ENCODE results near the gene GPRC5D.

Gene GPRC5D

DNA sequence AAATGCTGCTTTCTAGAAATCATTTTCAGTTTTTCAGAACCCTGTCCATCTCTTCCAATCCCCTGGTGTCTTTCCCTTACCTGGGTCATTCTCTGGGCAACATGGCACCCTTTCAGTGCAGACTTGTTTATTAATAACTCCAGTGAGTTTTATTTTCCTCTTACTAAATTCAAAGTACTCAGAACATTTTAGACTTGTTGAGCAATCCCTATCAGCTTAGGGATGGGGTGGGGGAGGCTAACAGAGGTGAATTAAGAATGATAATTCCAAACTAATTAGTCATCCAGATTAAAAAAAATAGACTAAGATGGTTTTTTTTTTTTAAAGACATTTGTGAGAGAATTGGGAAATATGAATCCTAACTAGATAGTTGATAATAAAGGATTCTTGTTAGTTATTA is 49.9 kb downstream of the GPRC5D start:
- H3K27ac ChIP-seq (ENCODE audit: low read length, poor library complexity, severe bottlenecking), result peak overlapping the region; percentile 49
- H2BK120ac ChIP-seq (ENCODE audit: low read depth, low read length), result peak overlapping the region; percentile 80
- no peak overlapping the region for H3K23ac ChIP-seq (ENCODE audit: low read length in 2 of 2)

DNA sequence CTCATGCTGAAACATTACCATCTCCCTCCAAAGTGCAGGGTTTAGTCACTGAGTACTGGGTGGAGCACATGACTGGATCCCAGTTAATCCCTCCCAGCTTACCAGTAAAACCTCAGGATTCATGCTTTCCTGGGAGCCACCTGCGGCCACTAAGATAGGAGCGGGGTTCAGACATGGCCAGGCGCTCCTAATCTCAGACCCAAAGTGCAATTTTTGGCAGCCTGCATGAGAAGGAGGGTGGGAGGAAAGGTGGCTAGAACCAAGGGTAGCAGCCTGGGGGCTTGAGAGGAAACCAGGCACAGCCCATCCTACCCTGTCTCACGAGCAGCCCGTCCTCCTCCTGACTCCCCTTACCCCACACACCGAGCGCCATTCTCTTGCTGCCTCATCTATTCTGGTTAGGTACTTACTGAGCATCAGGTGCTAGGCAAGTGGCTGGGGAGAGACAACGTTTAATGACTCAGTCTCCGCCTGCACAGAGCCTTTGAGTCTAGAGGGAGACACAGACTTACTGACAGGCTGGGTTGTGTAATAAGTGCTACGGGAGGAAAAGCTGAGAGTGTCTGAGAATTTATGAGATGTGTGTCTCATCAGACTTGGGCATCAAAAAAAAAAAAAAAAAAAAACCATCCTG is 50.7 kb downstream of the GPRC5D start:
- 32% methylated on average over 10 of the region's 10 CpGs for WGBS
- peak overlapping the region; percentile 97 to 98 for H2BK12ac ChIP-seq (ENCODE audit: low read length in 2 of 2)
- H3K14ac ChIP-seq (ENCODE audit: low read length in 2 of 2), result peak overlapping the region in 1 of 2 experiments; percentile 74
- H2BK5ac ChIP-seq (ENCODE audit: low read depth, low read length, poor library complexity, severe bottlenecking), result peak overlapping the region; percentile 63
- H3K79me1 ChIP-seq (replicated peaks; ENCODE audit: low read length, poor library complexity, severe bottlenecking), result peaks cover 22% of the 10 kb centered on the region
- peak overlapping the region; percentile 15 to 95 for H3K4ac ChIP-seq (ENCODE audit: low read depth in 1 of 2, low read length in 2 of 2)
- DNase-seq, result peak; percentile 98
- no peak overlapping the region for H3K4me2 ChIP-seq (ENCODE audit: low read length, poor library complexity, severe bottlenecking)
- H3K23ac ChIP-seq (ENCODE audit: low read length in 2 of 2), result no peak overlapping the region
- no peaks in the 10 kb centered on the region for H3K9me3 ChIP-seq (ENCODE audit: control insufficient read depth, low read length)
- H2BK15ac ChIP-seq (ENCODE audit: low read depth, poor library complexity, severe bottlenecking), result peak overlapping the region; percentile 99
- H3K4me3 ChIP-seq (ENCODE audit: insufficient read depth in 1 of 2, low read depth in 1 of 2, low read length in 2 of 2), result peak overlapping the region in 1 of 2 experiments; percentile 71
- H3K4me1 ChIP-seq (ENCODE audit: control insufficient read depth, insufficient read depth, low read depth, low read length), result peaks cover 24% of the 10 kb centered on the region
- peak overlapping the region; percentile 43 for H2AK5ac ChIP-seq (ENCODE audit: low read length, severe bottlenecking)
- H4K8ac ChIP-seq (ENCODE audit: low read length), result peak overlapping the region; percentile 78
- H4K91ac ChIP-seq (ENCODE audit: low read length), result peak overlapping the region; percentile 67
- peak overlapping the region; percentile 91 for H3K9ac ChIP-seq (ENCODE audit: low read length)
- no peak overlapping the region for H2AFZ ChIP-seq (ENCODE audit: low read depth, low read length)
- peak overlapping the region; percentile 54 for H2BK120ac ChIP-seq (ENCODE audit: low read depth, low read length)
- H3K27ac ChIP-seq (ENCODE audit: low read length, poor library complexity, severe bottlenecking), result peak overlapping the region; percentile 49
- no peaks in the 10 kb centered on the region for H3K36me3 ChIP-seq (ENCODE audit: control insufficient read depth in 1 of 2, insufficient read depth in 2 of 2, low read depth in 1 of 2, low read length in 2 of 2)
- peak overlapping the region; percentile 82 to 95 for H3K18ac ChIP-seq (ENCODE audit: low read depth in 1 of 2, low read length in 2 of 2)
- no peaks in the 10 kb centered on the region for H3K27me3 ChIP-seq (ENCODE audit: control insufficient read depth in 1 of 2, insufficient read depth in 1 of 2, low read length in 2 of 2)

More for the DNA sequence above, 49.9 kb downstream of the GPRC5D start:
- H2AFZ ChIP-seq (ENCODE audit: low read depth, low read length), result no peak overlapping the region
- H2BK15ac ChIP-seq (ENCODE audit: low read depth, poor library complexity, severe bottlenecking), result no peak overlapping the region
- no peak overlapping the region for H3K18ac ChIP-seq (ENCODE audit: low read depth in 1 of 2, low read length in 2 of 2)
- H2BK5ac ChIP-seq (ENCODE audit: low read depth, low read length, poor library complexity, severe bottlenecking), result no peak overlapping the region
- H2BK12ac ChIP-seq (ENCODE audit: low read length in 2 of 2), result no peak overlapping the region
- no peaks in the 10 kb centered on the region for H3K9me3 ChIP-seq (ENCODE audit: control insufficient read depth, low read length)
- H3K9ac ChIP-seq (ENCODE audit: low read length), result peak overlapping the region; percentile 91
- peaks cover 20% of the 10 kb centered on the region for H3K4me1 ChIP-seq (ENCODE audit: control insufficient read depth, insufficient read depth, low read depth, low read length)
- peaks cover 22% of the 10 kb centered on the region for H3K79me1 ChIP-seq (replicated peaks; ENCODE audit: low read length, poor library complexity, severe bottlenecking)
- H4K91ac ChIP-seq (ENCODE audit: low read length), result no peak overlapping the region
- no peaks in the 10 kb centered on the region for H3K36me3 ChIP-seq (ENCODE audit: control insufficient read depth in 1 of 2, insufficient read depth in 2 of 2, low read depth in 1 of 2, low read length in 2 of 2)
- peak overlapping the region in 1 of 2 experiments; percentile 71 for H3K4me3 ChIP-seq (ENCODE audit: insufficient read depth in 1 of 2, low read depth in 1 of 2, low read length in 2 of 2)
- H3K14ac ChIP-seq (ENCODE audit: low read length in 2 of 2), result no peak overlapping the region
- no peak overlapping the region for H3K4me2 ChIP-seq (ENCODE audit: low read length, poor library complexity, severe bottlenecking)
- no peak for DNase-seq
- H4K8ac ChIP-seq (ENCODE audit: low read length), result no peak overlapping the region
- H3K27me3 ChIP-seq (ENCODE audit: control insufficient read depth in 1 of 2, insufficient read depth in 1 of 2, low read length in 2 of 2), result no peaks in the 10 kb centered on the region
- H2AK5ac ChIP-seq (ENCODE audit: low read length, severe bottlenecking), result no peak overlapping the region
- peak overlapping the region in 1 of 2 experiments; percentile 56 for H3K4ac ChIP-seq (ENCODE audit: low read depth in 1 of 2, low read length in 2 of 2)

DNA sequence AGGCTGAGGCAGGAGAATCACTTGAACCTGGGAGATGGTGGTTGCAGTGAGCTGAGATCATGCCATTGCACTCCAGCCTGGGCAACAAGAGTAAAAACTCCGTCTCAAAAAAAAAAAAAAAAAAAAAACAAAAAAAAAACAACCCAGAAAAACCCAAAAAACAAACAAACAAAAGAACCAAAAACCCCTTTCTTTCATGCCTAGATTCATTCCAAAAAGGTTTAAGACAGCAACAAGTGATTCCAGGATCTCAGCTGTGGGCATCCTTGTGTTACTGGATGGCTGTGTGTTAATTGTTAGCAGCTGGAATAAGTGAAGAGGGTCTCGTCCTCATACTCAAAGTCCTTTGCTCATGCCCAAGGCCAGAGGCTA is 51.2 kb downstream of the GPRC5D start:
- Histone ChIP-seq H4K8ac (ENCODE audit: low read length) (peak overlapping the region; percentile 78), H2BK12ac (ENCODE audit: low read length in 2 of 2) (peak overlapping the region; percentile 97 to 98), H3K9ac (ENCODE audit: low read length) (peak overlapping the region; percentile 91), H3K9me3 (ENCODE audit: control insufficient read depth, low read length) (no peaks in the 10 kb centered on the region), H3K18ac (ENCODE audit: low read depth in 1 of 2, low read length in 2 of 2) (peak overlapping the region; percentile 82 to 95), H2BK15ac (ENCODE audit: low read depth, poor library complexity, severe bottlenecking) (peak overlapping the region; percentile 99), H3K27me3 (ENCODE audit: control insufficient read depth in 1 of 2, insufficient read depth in 1 of 2, low read length in 2 of 2) (no peaks in the 10 kb centered on the region), H3K14ac (ENCODE audit: low read length in 2 of 2) (peak overlapping the region in 1 of 2 experiments; percentile 68), H3K36me3 (ENCODE audit: control insufficient read depth in 1 of 2, insufficient read depth in 2 of 2, low read depth in 1 of 2, low read length in 2 of 2) (no peaks in the 10 kb centered on the region), H2BK120ac (ENCODE audit: low read depth, low read length) (peak overlapping the region; percentile 54), H2AK5ac (ENCODE audit: low read length, severe bottlenecking) (peak overlapping the region; percentile 43), H3K27ac (ENCODE audit: low read length, poor library complexity, severe bottlenecking) (peak overlapping the region; percentile 22), H3K23ac (ENCODE audit: low read length in 2 of 2) (no peak overlapping the region), H3K4me2 (ENCODE audit: low read length, poor library complexity, severe bottlenecking) (no peak overlapping the region), H3K4ac (ENCODE audit: low read depth in 1 of 2, low read length in 2 of 2) (peak overlapping the region in 1 of 2 experiments; percentile 95), H2BK5ac (ENCODE audit: low read depth, low read length, poor library complexity, severe bottlenecking) (no peak overlapping the region), H3K79me1 (replicated peaks; ENCODE audit: low read length, poor library complexity, severe bottlenecking) (peaks cover 22% of the 10 kb centered on the region), H2AFZ (ENCODE audit: low read depth, low read length) (no peak overlapping the region), H3K4me3 (ENCODE audit: insufficient read depth in 1 of 2, low read depth in 1 of 2, low read length in 2 of 2) (no peak overlapping the region), H3K4me1 (ENCODE audit: control insufficient read depth, insufficient read depth, low read depth, low read length) (peaks cover 24% of the 10 kb centered on the region), H4K91ac (ENCODE audit: low read length) (no peak overlapping the region)
- 0% methylated on average over 1 of the region's 2 CpGs for WGBS
- no peak for DNase-seq

DNA sequence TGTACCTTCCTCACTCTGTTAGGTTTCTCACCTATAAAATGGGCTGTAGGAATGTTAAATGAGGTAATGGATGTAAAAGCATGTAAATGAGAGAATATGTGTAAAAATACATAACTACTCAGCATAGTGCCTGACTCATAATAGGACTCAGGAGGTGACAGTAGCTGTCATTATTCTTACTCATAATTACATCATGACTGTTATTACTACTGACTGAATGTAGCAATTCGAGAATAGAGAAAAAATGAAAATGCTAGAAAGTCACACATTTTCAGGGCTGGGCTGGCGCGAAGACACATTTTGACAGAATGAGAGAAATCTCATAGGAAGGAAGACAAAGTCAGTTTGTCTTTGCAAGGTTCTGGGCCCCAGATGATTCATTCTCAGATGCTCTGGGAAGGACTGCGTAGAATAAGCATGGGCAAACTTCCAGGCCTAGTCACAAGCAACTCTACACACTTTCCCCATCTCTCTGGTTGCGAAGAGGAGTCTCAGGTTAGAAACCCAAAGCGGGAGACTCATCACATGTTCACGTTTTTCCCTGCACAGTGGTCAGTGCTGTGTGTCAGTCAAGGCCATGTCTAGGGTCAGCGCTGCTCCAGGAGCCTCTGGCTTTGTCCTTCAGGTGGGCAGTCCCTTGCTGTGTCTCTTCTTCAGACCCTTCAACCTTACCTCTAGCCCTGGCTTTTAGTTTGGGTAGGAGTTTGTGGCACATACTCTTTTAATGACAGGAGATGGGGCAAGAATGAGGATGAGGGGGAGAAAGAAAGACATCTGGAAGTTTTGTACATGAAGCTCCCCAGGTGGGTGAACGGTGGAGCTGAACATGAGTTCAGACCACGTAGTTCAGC is 52.2 kb downstream of the GPRC5D start:
- peak overlapping the region; percentile 73 for H4K8ac ChIP-seq (ENCODE audit: low read length)
- peak overlapping the region in 1 of 2 experiments; percentile 0 for H3K14ac ChIP-seq (ENCODE audit: low read length in 2 of 2)
- WGBS, result 30% methylated on average over 10 of the region's 10 CpGs
- no peaks in the 10 kb centered on the region for H3K36me3 ChIP-seq (ENCODE audit: control insufficient read depth in 1 of 2, insufficient read depth in 2 of 2, low read depth in 1 of 2, low read length in 2 of 2)
- peak overlapping the region; percentile 69 for H3K27ac ChIP-seq (ENCODE audit: low read length, poor library complexity, severe bottlenecking)
- H3K4me1 ChIP-seq (ENCODE audit: control insufficient read depth, insufficient read depth, low read depth, low read length), result peaks cover 24% of the 10 kb centered on the region
- H3K4ac ChIP-seq (ENCODE audit: low read depth in 1 of 2, low read length in 2 of 2), result peak overlapping the region; percentile 86 to 94
- no peak overlapping the region for H3K4me2 ChIP-seq (ENCODE audit: low read length, poor library complexity, severe bottlenecking)
- peak overlapping the region; percentile 39 for H2BK15ac ChIP-seq (ENCODE audit: low read depth, poor library complexity, severe bottlenecking)
- peak overlapping the region; percentile 85 for H3K9ac ChIP-seq (ENCODE audit: low read length)
- peak overlapping the region; percentile 80 for H2BK120ac ChIP-seq (ENCODE audit: low read depth, low read length)
- H3K4me3 ChIP-seq (ENCODE audit: insufficient read depth in 1 of 2, low read depth in 1 of 2, low read length in 2 of 2), result peak overlapping the region in 1 of 2 experiments; percentile 59
- H2BK12ac ChIP-seq (ENCODE audit: low read length in 2 of 2), result peak overlapping the region; percentile 65 to 77
- peak overlapping the region; percentile 70 for H4K91ac ChIP-seq (ENCODE audit: low read length)
- no peak overlapping the region for H3K23ac ChIP-seq (ENCODE audit: low read length in 2 of 2)
- peak overlapping the region; percentile 22 for H2BK5ac ChIP-seq (ENCODE audit: low read depth, low read length, poor library complexity, severe bottlenecking)
- no peak overlapping the region for H2AFZ ChIP-seq (ENCODE audit: low read depth, low read length)
- H3K9me3 ChIP-seq (ENCODE audit: control insufficient read depth, low read length), result no peaks in the 10 kb centered on the region
- DNase-seq, result peak; percentile 97
- H2AK5ac ChIP-seq (ENCODE audit: low read length, severe bottlenecking), result peak overlapping the region; percentile 81
- H3K18ac ChIP-seq (ENCODE audit: low read depth in 1 of 2, low read length in 2 of 2), result peak overlapping the region; percentile 37 to 69
- H3K27me3 ChIP-seq (ENCODE audit: control insufficient read depth in 1 of 2, insufficient read depth in 1 of 2, low read length in 2 of 2), result no peaks in the 10 kb centered on the region
- H3K79me1 ChIP-seq (replicated peaks; ENCODE audit: low read length, poor library complexity, severe bottlenecking), result peaks cover 21% of the 10 kb centered on the region
